K562 (cell line): Measurements from ENCODE around the gene ABCD4. TPM values are rescaled to one million over a fixed set of nuclear protein-coding genes. Genes with fewer than 3 reads are reported as not detected.

Experiments
- ATAC-seq: fragments of 200-7000 bp; cut with Tn5 transposase; 3 replicates; pipeline ENCODE4 v1.9.1; 2020; ENCODE audit warnings: moderate library complexity
- BruUV-seq: library from RNA; stranded (reverse); fragments of 400-500 nt; replicated peaks from 2 replicates; lab custom pipeline; 2021; lab: Mats Ljungman, UMichigan
- CTCF ChIA-PET: fragments of 300-600 bp; formaldehyde crosslinking; extraction: SDS; loops from one replicate; lab custom pipeline; 2021; ENCODE audit warnings: low intra/inter-chr PET ratio; lab: Yijun Ruan, JAX
- POLR2A ChIA-PET: fragments of 300-600, 350-650 bp; sonication (Branson Sonifier 250); formaldehyde crosslinking; extraction: SDS; loops from one replicate; lab custom pipeline; 2021; ENCODE audit warnings: antibody characterized with exemption, inconsistent platforms; lab: Yijun Ruan, JAX
- DNase-seq, 4 experiments: peaks; one replicate each; pipeline versions ENCODE4 v3.0.0 to v3.0.0-alpha.2; 2011 to 2018; ENCODE audit warnings: low spot score in 3 of 4, mixed read lengths in 3 of 4; ENCODE audit errors: extremely low read depth in 1 of 4
- FAIRE-seq: peaks from 2 replicates; lab custom pipeline; 2011; peaks lifted over from hg19 to GRCh38; lab: Jason Lieb, UNC
- H2AFZ ChIP-seq: 2 replicates; pipeline ENCODE4 v1.6.0; 2011; ENCODE audit warnings: low read depth, low read length, control low read depth, inconsistent platforms
- H3K27ac ChIP-seq: fragments of 200-600 bp; 3 replicates; pipeline ENCODE4 v1.8.0; 2011; ENCODE audit warnings: low read depth, mild to moderate bottlenecking, control low read depth, inconsistent platforms, low read length, moderate library complexity, mixed read lengths; ENCODE audit errors: extremely low read depth
- H3K27me3 ChIP-seq, 2 experiments: fragments of 300-600 bp in 1 of 2; 2 replicates in 1 of 2; 3 replicates in 1 of 2; pipeline versions ENCODE4 v1.6.0 to v1.8.0; 2011; ENCODE audit warnings: inconsistent platforms in 2 of 2, low read length in 2 of 2, mild to moderate bottlenecking in 1 of 2, mixed read lengths in 1 of 2, moderate library complexity in 1 of 2; ENCODE audit not compliant: control insufficient read depth in 2 of 2, insufficient read depth in 2 of 2
- H3K36me3 ChIP-seq: fragments of 300-600 bp; 3 replicates; pipeline ENCODE4 v1.8.0; 2011; ENCODE audit warnings: mild to moderate bottlenecking, low read length, inconsistent platforms; ENCODE audit not compliant: control insufficient read depth, insufficient read depth
- H3K4me1 ChIP-seq, 2 experiments: fragments of 200-600 bp in 1 of 2; replicated peaks in 1 of 2; 2 replicates in 1 of 2; 3 replicates in 1 of 2; pipeline versions ENCODE4 v1.5.1 to v1.8.0; 2011; ENCODE audit warnings: inconsistent platforms in 2 of 2, low read length in 2 of 2, mild to moderate bottlenecking in 1 of 2, mixed read lengths in 1 of 2, moderate library complexity in 1 of 2; ENCODE audit not compliant: control insufficient read depth in 2 of 2, insufficient read depth in 2 of 2
- H3K4me2 ChIP-seq: 2 replicates; pipeline ENCODE4 v1.6.1; 2011; ENCODE audit warnings: low read length, control low read depth, inconsistent platforms, mixed read lengths; ENCODE audit not compliant: insufficient read depth
- H3K4me3 ChIP-seq: fragments of 200-600 bp; sonication (generic), shearing (Covaris generic); 2 replicates; pipeline ENCODE4 v1.5.1; 2016; ENCODE audit warnings: control low read depth, inconsistent platforms
- H3K79me2 ChIP-seq: fragments of 200-600 bp; 3 replicates; pipeline ENCODE4 v1.8.0; 2011; ENCODE audit warnings: low read length, inconsistent platforms; ENCODE audit not compliant: control insufficient read depth, insufficient read depth
- H3K9ac ChIP-seq, 2 experiments: 2 replicates each; pipeline versions ENCODE4 v1.6.0 to v1.6.1; 2011; ENCODE audit warnings: low read depth in 2 of 2, low read length in 2 of 2, control low read depth in 1 of 2, inconsistent platforms in 1 of 2, mild to moderate bottlenecking in 1 of 2, mixed read lengths in 1 of 2; ENCODE audit not compliant: insufficient read depth in 1 of 2
- H3K9me1 ChIP-seq: one replicate; pipeline ENCODE4 v1.6.0; 2011; ENCODE audit warnings: inconsistent platforms, mild to moderate bottlenecking, low read length, moderate library complexity; ENCODE audit not compliant: control insufficient read depth, insufficient read depth
- H3K9me3 ChIP-seq: replicated peaks from 2 replicates; pipeline ENCODE4 v1.5.1; 2011; ENCODE audit warnings: low read depth, low read length, inconsistent platforms; ENCODE audit not compliant: control insufficient read depth, insufficient read depth
- H4K20me1 ChIP-seq: replicated peaks from 2 replicates; pipeline ENCODE4 v1.6.1; 2011; ENCODE audit warnings: low read length, inconsistent platforms, mixed read lengths; ENCODE audit not compliant: control insufficient read depth, insufficient read depth
- DDX20 ChIP-seq: fragments of 450-650 bp; IDR thresholded peaks from 2 replicates; pipeline ENCODE4 v1.6.1; 2016; ENCODE audit warnings: missing genetic modification characterization, low read depth, mild to moderate bottlenecking, missing compliant biosample characterization, moderate library complexity
- FOXK1 ChIP-seq: sonication (generic); formaldehyde crosslinking; IDR thresholded peaks from 2 replicates; pipeline ENCODE4 v1.8.0; 2022; ENCODE audit warnings: missing genetic modification reagents, mild to moderate bottlenecking, borderline replicate concordance
- HSF4 ChIP-seq: fragments of 250-450 bp; sonication (Bioruptor Pico); IDR thresholded peaks from 2 replicates; pipeline ENCODE4 v2.1.2; 2022; ENCODE audit warnings: mild to moderate bottlenecking, moderate library complexity, borderline replicate concordance
- MAFG ChIP-seq: fragments of 450-650 bp; conservative IDR thresholded peaks from 2 replicates; pipeline ENCODE4 v1.6.1; 2016; ENCODE audit warnings: missing genetic modification characterization, missing compliant biosample characterization
- MBD2 ChIP-seq: sonication (generic); IDR thresholded peaks from 2 replicates; pipeline ENCODE4 v1.6.1; 2016; ENCODE audit warnings: low read depth, borderline replicate concordance
- MLLT1 ChIP-seq, 2 experiments: fragments of 450-650 bp; IDR thresholded peaks; 2 replicates each; pipeline ENCODE4 v1.6.1; 2016
- NFATC3 ChIP-seq: fragments of 450-650 bp; IDR thresholded peaks from 2 replicates; pipeline ENCODE4 v1.6.1; 2017; ENCODE audit warnings: mild to moderate bottlenecking
- SMARCC2 ChIP-seq: fragments of 450-650 bp; IDR thresholded peaks from 2 replicates; pipeline ENCODE4 v1.6.1; 2017; ENCODE audit warnings: antibody characterized with exemption, moderate library complexity, mild to moderate bottlenecking, low read depth
- SNIP1 ChIP-seq: fragments of 450-650 bp; IDR thresholded peaks from 2 replicates; pipeline ENCODE4 v1.7.1; 2017; ENCODE audit warnings: low read depth, mild to moderate bottlenecking
- STAT6 ChIP-seq: sonication (generic); formaldehyde crosslinking; IDR thresholded peaks from 2 replicates; pipeline ENCODE4 v1.8.1; 2023; ENCODE audit warnings: mild to moderate bottlenecking, missing genetic modification reagents
- TCFL5 ChIP-seq: fragments of 250-450 bp; sonication (Bioruptor Pico); conservative IDR thresholded peaks from 2 replicates; pipeline ENCODE4 v1.6.1; 2021; ENCODE audit warnings: mild to moderate bottlenecking, moderate library complexity, matching md5 sums
- ZNF12 ChIP-seq: sonication (generic); formaldehyde crosslinking; IDR thresholded peaks from 2 replicates; pipeline ENCODE4 v1.4.0; 2020; ENCODE audit warnings: mild to moderate bottlenecking, missing genetic modification reagents
- ZNF395 ChIP-seq: fragments of 200-800 bp; sonication (Bioruptor generic); IDR thresholded peaks from 2 replicates; pipeline ENCODE4 v1.6.1; 2017; ENCODE audit warnings: missing genetic modification characterization, missing compliant biosample characterization
- ZNF551 ChIP-seq: fragments of 250-450 bp; sonication (Bioruptor Pico); IDR thresholded peaks from 2 replicates; pipeline ENCODE4 v1.5.0; 2021; ENCODE audit warnings: mild to moderate bottlenecking, moderate library complexity
- ZNF785 ChIP-seq: fragments of 250-450 bp; sonication (Bioruptor Pico); IDR thresholded peaks from 2 replicates; pipeline ENCODE4 v1.4.0; 2020; ENCODE audit warnings: mild to moderate bottlenecking
- WGBS: fragments of 100-300 bp; shearing (Covaris generic); methylation state at CpG from one replicate; pipeline ENCODE4 v1.1.6; 2016; ENCODE audit warnings: low coverage, mixed read lengths; ENCODE audit not compliant: insufficient coverage; ENCODE audit errors: missing lambda C conversion rate; 5-methylcytosine and 5-hydroxymethylcytosine counted together
- in situ Hi-C: fragments of 300-500 bp; cut with MboI; formaldehyde crosslinking; loops from 4 replicates; pipeline ENCODE4 v1.15.0; 2018; ENCODE audit warnings: inconsistent platforms, mixed read lengths
- intact Hi-C: fragments of 100-400 bp; cut with micrococcal nuclease; formaldehyde crosslinking; loops from 2 replicates; pipeline ENCODE4 v1.14.2; 2022
- polyA plus RNA-seq, 8 experiments: library from polyadenylated mRNA; depleted of rRNA in 4 of 8; stranded (reverse) in 5 of 8; unstranded in 3 of 8; fragments of >200 nt; fragmentation: Nextera tagmentation in 2 of 8; fragmentation: Illumina TruSeq in 1 of 8; extraction: Ambion mirVana in 2 of 8; extraction: Trizol in 1 of 8; gene quantifications; 2 replicates each; pipeline versions ENCODE4 v1.2.1 to v1.2.3, GENCODE V29; 2011 to 2014; ENCODE audit warnings: inconsistent platforms in 1 of 8, missing spikeins in 1 of 8
- total RNA-seq, 7 experiments: library from RNA; depleted of rRNA in 6 of 7; stranded (reverse); fragments of >200 nt in 6 of 7; fragmentation: Illumina TruSeq in 2 of 7; extraction: Trizol in 2 of 7; gene quantifications; 2 replicates each; pipeline versions ENCODE4 v1.2.1 to v1.2.3, GENCODE V29; 2011 to 2021; ENCODE audit warnings: low replicate concordance in 1 of 7
- TF ChIP-seq, protein P1 (sequence below): sonication (generic); formaldehyde crosslinking; IDR thresholded peaks from 2 replicates; pipeline ENCODE4 v1.8.1; 2023; ENCODE audit warnings: mild to moderate bottlenecking, missing genetic modification reagents

The ABCD4 gene
- total and polyA plus RNA-seq, 9 of the 15 experiments (the other 6 are each of a cell fraction or from before 2014, with no cell fraction given) = 3.5 to 17.2 (median 12.4) TPM

DNA sequence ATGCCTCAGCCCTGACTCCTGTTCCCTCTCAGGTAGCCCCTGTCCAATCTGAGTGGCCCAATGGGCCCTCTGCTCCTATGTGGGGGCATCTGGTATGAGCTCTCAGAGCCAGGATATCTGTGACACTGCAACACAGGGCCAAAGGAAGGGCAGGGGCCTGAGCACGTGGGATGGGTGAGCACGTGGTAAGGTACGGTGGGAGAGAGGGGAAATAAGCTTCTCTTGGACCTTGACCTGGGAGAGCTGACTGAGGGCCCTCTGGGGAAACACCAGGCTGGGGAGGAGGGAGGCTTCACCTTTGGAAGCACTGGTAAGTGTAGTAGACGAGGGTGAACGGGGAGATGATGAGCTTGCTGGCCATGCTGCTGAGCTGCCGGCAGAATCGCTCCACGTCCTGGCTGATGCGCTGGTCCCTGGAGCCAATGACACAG lies 6.7 kb downstream of the ABCD4 start:
- BruUV-seq = no TSS peak
- DNase-seq = no peak
- peaks cover 0 to 6% of the 10 kb centered on the region in 2 experiments; a peak in 2 of 5 replicates for H3K4me1 ChIP-seq
- 96% methylated on average over 5 of the region's 9 CpGs for WGBS
- FAIRE-seq = no peak
- H3K9ac ChIP-seq = no peak overlapping the region
- no peaks in the 10 kb centered on the region for H3K27me3 ChIP-seq
- in situ Hi-C loops (no loop called here), intact Hi-C loops (no loop called here)
- ChIA-PET POLR2A (interaction anchor here (1.2 kb wide), 1 partner anchor 346 kb away, joined by 3 read pairs; the partner anchor contains the start of genes COQ6 and FAM161B), CTCF (no interaction called here)
- no peaks in the 10 kb centered on the region for H3K9me1 ChIP-seq
- H3K4me2 ChIP-seq = no peak overlapping the region
- no peak overlapping the region for H2AFZ ChIP-seq
- ATAC-seq = no peak
- peaks cover 31% of the 10 kb centered on the region; the same call in 2 of the 3 replicates for H3K36me3 ChIP-seq
- H3K79me2 ChIP-seq = peaks cover 3% of the 10 kb centered on the region; the same call in 2 of the 3 replicates
- H3K9me3 ChIP-seq = no peaks in the 10 kb centered on the region
- no peak overlapping the region for H3K27ac ChIP-seq
- H3K4me3 ChIP-seq = no peak overlapping the region
- H4K20me1 ChIP-seq = peaks cover 5% of the 10 kb centered on the region; the same call in 1 of the 2 replicates
- TF ChIP-seq SNIP1 (no peak), MBD2 (no peak), ZNF785 (CRISPR knock-in tag) (no peak), MLLT1 (IDR thresholded peaks at IDR 0.05) (no peak), FOXK1 (CRISPR knock-in tag) (no peak), HSF4 (CRISPR knock-in tag) (no peak), ZNF551 (no peak), MAFG (no peak), TCFL5 (no peak), STAT6 (no peak), ZNF12 (no peak), NFATC3 (no peak), SMARCC2 (no peak), ZNF395 (CRISPR knock-in tag) (no peak), DDX20 (no peak)
- TF ChIP-seq, protein P1, sequence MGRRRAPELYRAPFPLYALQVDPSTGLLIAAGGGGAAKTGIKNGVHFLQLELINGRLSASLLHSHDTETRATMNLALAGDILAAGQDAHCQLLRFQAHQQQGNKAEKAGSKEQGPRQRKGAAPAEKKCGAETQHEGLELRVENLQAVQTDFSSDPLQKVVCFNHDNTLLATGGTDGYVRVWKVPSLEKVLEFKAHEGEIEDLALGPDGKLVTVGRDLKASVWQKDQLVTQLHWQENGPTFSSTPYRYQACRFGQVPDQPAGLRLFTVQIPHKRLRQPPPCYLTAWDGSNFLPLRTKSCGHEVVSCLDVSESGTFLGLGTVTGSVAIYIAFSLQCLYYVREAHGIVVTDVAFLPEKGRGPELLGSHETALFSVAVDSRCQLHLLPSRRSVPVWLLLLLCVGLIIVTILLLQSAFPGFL (CRISPR knock-in tag) = no peak
